Measurements from ENCODE around the gene PELI3.
"Not testable (repeated sequence)": the region's sequence is repeated elsewhere in the genome, so short reads cannot be mapped to it uniquely, and the experiment has no call there.

Gene PELI3

GRCh38 chr11:66447012-66447411, 19.7 kb upstream of the PELI3 start:
- DNase-seq, result no peak

DNA sequence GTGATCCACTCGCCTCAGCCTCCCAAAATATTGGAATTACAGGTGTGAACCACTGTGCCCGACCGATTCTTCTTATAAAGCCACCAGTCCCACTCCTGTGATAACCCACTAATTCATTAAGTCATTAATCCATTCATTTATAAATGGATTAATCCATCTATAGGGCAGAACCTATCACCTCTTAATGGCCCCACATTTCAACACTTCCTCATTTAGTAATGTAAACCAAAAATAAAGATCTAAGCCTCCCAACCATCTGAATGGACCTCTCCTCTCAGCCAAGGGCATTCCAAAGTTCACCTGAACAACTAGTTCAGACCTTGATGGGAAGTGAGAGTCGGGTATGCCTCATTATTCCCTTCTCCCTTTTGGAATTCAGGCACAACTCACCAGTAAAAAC, 18.2 kb upstream of the PELI3 start:
- no peak for DNase-seq

DNA sequence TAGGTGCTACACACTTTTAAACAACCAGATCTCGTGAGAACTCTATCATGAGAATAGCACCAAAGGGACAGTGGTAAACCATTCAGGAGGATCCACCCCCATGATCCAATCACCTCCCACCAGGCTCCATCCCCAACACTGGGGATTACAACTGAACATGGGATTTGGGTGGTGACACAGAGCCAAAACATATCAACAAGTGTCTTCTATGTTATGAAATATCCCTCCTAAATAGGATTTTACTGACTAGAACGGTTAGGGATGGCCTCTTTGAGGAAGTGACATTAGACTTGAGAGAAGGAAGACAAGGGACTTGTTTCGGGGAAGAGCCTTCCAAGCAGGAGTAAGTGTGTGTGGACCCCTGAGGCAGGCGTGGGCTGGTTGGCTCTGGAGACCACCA, 16.1 kb upstream of the PELI3 start:
- no peak for DNase-seq

DNA sequence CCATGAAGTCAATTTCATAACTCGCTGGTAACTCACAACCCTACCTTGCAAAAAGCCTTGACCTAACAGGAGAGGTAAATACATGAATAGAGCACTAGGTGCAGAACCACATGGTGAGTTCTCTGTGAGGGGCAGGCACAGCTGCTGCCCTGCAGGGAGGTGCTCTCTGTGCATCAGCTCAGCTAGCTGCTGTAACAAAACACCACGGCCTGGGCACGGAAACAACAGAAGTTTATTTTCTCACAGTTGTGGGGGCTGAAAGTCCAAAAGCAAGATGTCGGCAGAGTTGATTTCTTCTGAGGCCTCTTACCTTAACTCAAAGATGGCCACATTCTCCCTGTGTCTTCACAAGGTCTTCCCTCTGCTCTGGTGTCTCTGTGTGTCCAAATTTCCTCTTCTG, 15.0 kb upstream of the PELI3 start:
- no peak for DNase-seq

GRCh38 chr11:66454247-66454646, 12.5 kb upstream of the PELI3 start:
- no peak for DNase-seq

DNA sequence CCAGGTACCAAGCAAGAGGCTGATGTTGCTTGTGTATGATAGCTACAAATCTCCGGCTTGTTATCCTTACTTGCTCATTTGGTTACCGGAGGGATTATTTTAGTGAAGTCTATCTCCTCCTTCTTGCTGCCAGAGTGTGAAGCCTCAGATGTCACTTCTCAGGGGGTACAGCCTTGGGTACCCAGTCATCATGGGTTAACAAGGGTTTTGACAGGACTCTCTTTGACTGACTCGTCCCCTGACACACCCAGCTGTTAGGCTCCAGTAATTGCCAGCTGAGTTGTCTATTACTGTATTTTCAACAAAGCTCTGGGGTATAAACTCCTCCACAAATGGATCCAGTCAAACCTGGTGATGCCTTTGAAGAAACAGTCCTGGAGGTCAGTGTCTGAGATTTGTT, 11.9 kb upstream of the PELI3 start:
- DNase-seq, result no peak

DNA sequence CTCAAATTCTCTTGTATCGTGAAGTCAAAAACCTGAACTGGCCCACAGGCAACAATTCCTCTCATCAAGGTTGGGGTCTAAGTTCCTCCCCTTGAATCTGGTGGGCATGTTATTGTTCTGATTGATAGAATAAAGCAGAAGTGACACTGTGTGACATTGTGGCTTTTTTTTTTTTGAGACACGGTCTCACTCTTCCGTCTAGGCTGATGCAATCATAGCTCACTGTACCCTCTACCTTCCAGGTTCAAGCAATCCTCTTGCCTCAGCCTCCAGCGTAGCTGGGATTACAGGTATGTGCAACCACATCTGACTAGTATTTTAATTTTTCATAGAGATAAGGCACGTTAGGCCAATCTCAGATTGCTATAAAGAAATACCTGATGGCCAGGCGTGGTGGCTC, 8.9 kb upstream of the PELI3 start:
- no peak for DNase-seq

DNA sequence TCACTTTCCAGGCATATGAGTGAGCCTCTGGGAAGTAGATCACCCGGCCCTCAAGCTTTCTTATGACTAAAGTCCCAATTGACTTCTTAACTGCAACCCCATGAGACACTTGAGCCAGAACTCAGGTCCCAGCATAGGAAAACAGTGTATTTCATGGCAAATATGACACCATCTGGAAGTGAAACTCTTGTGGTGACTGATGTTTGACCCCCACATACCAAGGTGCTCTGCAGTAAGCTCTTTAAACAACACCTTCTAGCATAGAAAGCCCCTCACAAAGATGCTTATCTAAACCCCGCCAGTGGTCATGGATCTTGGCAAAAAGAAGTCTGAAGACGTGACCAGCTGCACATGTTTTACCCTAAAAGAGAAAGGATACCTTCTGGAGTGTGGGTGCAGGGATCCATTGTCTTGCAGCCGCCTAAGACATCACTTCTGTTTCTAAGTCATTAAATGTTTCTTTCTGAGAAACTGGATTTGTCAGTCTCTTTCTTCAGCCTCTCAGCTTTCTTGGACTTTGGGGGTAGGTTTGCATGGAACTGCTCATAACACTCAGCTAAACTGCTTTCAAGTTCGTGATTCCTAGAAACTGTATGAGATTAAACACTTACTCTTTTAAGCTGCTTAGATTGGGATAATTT, 7.4 kb upstream of the PELI3 start:
- DNase-seq, result no peak

GRCh38 chr11:66462010-66462409, 4.7 kb upstream of the PELI3 start:
- DNase-seq, result no peak

GRCh38 chr11:66462911-66463310, 3.8 kb upstream of the PELI3 start:
- DNase-seq, result no peak

DNA sequence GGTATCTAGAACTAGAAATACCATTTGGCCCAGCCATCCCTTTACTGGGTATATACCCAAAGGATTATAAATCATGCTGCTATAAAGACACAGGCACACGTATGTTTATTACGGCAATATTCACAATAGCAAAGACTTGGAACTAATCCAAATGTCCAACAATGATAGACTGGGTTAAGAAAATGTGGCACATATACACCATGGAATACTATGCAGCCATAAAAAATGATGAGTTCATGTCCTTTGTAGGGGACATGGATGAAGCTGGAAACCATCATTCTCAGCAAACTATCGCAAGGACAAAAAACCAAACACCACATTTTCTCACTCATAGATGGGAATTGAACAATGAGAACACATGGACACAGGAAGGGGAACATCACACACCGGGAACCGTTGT, 2.6 kb upstream of the PELI3 start:
- not testable (repeated sequence) for DNase-seq

GRCh38 chr11:66464916-66465315, 1.8 kb upstream of the PELI3 start:
- DNase-seq, result no peak

DNA sequence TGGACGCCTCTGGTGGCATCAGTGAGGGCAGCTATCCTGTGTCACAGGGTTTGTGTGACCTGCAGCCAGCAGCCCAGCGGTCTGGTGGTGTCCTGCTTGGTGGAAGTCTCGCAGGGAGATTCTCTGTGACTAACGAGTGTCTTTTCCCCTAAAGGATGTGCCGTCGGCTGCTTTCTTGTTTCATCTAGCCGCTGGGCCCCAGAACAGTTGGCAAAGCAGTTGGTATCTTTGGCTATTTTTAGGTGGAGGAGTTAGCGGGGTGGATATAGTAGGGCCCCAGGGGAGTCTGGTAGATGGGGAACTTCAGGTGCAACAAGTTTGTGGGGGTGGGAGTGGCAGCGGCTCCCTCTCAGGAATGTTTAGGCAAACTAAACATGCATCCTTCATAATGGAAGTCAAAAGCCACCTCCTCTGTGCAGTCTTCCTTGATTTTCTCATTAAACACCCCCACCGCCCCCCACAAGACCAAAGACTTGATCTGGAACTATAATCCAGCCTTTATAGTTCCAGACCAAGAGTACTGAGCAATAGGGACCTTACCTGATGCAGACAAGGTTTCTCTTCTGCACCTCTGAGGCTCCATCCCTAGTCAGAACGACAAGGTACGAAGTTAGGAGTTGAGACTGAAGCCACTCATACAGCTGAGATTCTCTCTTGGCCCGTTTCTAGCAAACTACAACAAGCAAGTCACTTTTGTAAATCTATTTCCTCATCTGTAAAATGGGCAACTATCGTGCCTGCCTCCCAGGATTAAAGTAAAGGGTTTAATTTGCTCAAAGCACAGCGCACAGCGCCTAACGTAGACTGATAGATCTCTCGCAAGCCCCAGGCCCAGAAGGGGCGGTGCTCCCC, 1.1 kb upstream of the PELI3 start:
- no peak for DNase-seq

DNA sequence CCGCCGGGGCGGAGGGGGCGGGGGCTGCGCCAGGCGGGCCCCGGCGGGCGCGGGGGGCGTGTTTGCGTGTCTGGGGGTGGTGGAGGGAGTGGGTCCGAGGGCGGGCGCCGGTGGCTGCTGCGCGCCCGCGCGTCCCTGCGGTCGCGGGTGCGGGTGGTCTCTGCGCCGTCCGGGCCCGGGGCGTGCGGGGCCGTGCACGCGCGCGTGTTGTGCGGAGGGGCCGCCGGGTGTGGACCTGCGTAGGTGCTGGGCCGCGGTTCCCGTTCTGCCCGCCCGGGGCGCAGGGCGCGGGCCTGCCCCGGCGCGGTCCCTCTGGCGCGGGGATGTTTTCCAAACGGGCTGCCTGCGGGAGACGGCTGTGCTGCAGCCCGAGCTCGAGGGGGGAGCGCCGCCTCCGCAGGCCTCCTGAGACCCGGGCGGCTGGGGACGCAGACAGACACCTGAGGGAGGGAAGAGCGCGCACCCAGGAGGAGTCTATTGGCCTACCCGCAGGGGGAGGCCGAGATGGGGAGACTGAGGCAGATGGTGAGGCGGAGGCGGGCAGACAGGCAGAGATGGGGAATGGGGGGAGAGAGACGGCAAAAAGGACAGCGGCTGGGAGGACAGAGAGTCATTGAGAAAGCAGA, 442 bp downstream of the PELI3 start:
- DNase-seq, result no peak

DNA sequence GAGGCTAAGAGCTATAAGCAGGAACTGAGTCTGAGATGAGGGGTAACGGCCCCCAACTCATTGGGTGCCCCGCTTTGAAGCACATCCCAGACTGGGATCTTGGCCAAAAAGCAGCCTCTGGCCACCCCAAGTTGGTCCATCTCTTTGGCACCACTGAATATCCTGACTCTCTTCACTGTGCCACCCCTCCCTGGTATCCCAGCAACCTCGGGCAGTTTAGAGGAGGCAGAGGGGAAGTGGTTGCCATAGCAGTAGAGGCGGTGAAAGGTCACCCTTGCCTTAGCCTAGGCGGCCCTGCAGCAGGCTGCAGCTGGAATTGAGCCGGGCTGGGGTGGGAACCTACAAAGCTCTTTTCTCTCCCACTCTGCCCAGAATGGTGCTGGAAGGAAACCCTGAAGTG, 1.1 kb downstream of the PELI3 start:
- DNase-seq, result peak; percentile 41

DNA sequence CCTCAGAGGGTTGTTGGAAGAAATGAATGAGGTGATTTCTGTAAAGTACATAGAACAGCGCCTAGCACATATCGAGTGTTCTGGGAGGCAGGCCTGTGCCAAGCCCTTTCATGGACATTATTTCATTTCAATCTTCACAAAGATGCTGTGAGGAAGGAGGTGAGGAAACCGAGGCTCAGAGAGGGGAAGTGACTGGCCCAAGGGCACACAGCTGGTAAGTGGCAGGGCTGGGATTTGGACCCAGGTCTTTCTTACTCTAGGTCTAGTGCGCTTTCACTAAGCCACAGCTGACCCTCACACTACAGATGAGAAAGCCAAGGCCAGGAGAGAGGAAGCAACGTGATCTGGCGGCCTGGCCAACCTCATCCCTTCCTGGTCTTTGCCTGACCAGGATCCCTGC, 2.0 kb downstream of the PELI3 start:
- no peak for DNase-seq

DNA sequence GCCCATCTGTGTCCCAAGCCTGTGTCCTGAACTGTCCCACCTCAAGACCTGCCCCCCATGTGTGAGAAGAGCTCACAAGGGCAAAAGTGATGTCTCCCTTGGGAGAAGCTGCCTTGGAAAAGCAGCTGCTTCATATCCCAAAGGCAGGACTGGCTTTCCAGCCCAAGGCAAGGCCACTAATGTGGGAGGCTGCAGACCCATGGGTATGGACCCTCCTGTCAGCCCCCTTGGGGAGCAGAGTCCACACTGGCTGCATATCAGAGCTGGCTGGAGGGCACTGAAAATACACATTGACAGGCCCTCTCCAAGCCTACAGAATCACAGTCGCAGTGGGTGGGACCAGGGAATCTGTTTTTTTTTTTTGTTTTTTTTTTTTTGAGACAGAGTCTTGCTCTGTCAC, 2.7 kb downstream of the PELI3 start:
- DNase-seq, result no peak

GRCh38 chr11:66470015-66470414, 3.3 kb downstream of the PELI3 start:
- no peak for DNase-seq

GRCh38 chr11:66471142-66471541, 4.4 kb downstream of the PELI3 start:
- DNase-seq, result no peak

- DNase-seq, result no peak
These were observed 5.3 kb downstream of the PELI3 start for GRCh38 chr11:66472054-66472453.

- DNase-seq, result no peak
These were observed 6.5 kb downstream of the PELI3 start for GRCh38 chr11:66473167-66473566.

DNA sequence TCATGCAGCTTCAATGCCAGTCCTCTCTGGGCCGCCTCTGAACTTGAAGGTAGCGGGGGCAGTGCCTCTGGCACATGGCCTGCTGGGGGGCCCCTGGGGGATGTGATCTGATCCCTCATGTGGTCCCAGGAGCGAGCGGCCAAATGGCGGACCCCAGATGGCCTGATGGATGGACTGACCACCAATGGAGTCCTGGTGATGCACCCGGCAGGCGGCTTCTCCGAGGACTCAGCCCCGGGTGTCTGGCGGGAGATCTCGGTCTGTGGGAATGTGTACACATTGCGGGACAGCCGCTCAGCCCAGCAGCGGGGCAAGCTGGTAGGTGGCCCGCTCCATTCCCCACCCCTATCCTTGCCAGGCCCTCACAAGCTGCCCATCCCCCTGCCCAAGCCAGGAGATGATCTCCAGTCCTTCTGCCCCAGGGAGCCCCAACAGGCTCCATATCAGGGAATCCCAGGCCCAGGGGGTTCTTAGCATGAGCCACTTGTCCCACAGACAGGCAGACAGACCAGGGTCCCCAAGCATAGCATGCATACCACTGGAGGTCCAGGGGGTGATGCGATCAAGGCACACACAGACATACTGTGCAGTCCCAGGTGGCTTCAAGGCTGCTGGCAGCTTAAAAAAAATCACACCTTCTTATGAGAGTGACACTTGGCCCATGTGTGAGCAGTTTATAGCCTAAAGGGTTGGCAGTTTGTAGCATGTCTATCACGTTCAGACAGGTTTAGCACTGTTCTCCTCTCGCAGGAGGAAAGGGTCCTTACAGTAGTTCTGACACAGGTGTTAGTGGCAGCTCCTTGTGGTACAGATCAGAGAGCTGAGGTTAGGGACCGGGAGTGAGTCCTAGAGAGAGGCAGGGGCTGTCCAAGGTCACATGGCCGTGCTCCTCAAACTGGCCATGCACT, 7.2 kb downstream of the PELI3 start:
- DNase-seq, result no peak
